AG04449 (cell line): ENCODE data around the gene PDGFD.

Experiments used
- CTCF ChIA-PET: fragments of 350-600 bp; formaldehyde crosslinking; extraction: SDS; loops from one replicate; lab custom pipeline; 2021; ENCODE audit warnings: antibody characterized with exemption; lab: Yijun Ruan, JAX
- POLR2A ChIA-PET: fragments of 400-600, 350-600 bp; formaldehyde crosslinking; extraction: SDS; loops from one replicate; lab custom pipeline; 2020; ENCODE audit warnings: antibody characterized with exemption, inconsistent platforms; lab: Yijun Ruan, JAX
- DNase-seq: peaks from one replicate; pipeline ENCODE4 v3.0.0-alpha.2; 2010; ENCODE audit warnings: low read depth, low spot score
- H3K4me3 ChIP-seq: 2 replicates; pipeline ENCODE4 v1.5.1; 2011; ENCODE audit warnings: low read depth, mild to moderate bottlenecking, control low read depth, low read length
- TF ChIP-seq, protein P1 (sequence below): IDR thresholded peaks from one replicate; pipeline ENCODE4 v1.5.1; 2011; ENCODE audit warnings: mild to moderate bottlenecking, moderate library complexity, low read length, control low read depth, inconsistent platforms; ENCODE audit not compliant: insufficient read depth; ENCODE audit errors: missing control alignments

The PDGFD gene

DNA sequence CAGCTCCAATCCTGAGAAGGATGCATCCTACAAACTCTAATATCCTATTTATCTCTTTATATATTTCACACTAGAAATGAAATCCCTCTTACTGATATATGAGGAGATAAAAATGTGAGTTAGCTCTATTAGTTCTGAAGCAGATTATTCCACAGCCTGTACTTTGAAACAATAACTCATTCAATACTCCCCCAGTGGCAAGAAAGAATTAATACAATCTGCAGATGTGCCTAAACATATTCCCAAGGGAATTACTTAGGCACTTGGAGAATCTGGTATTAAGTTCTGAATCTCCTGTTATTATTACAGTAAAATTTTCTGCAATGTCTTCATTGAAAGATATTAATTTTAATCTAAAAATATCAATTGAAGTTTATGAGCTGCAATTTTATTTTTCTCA lies 68.2 kb downstream of the PDGFD start:
- ChIA-PET POLR2A (no interaction called here), CTCF (interaction anchor here (1.0 kb wide), 2 partner anchors 48 to 415 kb away, joined by 3 read pairs; no protein-coding TSS in a partner anchor)
- TF ChIP-seq, protein P1, sequence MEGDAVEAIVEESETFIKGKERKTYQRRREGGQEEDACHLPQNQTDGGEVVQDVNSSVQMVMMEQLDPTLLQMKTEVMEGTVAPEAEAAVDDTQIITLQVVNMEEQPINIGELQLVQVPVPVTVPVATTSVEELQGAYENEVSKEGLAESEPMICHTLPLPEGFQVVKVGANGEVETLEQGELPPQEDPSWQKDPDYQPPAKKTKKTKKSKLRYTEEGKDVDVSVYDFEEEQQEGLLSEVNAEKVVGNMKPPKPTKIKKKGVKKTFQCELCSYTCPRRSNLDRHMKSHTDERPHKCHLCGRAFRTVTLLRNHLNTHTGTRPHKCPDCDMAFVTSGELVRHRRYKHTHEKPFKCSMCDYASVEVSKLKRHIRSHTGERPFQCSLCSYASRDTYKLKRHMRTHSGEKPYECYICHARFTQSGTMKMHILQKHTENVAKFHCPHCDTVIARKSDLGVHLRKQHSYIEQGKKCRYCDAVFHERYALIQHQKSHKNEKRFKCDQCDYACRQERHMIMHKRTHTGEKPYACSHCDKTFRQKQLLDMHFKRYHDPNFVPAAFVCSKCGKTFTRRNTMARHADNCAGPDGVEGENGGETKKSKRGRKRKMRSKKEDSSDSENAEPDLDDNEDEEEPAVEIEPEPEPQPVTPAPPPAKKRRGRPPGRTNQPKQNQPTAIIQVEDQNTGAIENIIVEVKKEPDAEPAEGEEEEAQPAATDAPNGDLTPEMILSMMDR = no peak
- no peak for DNase-seq
- no peak overlapping the region for H3K4me3 ChIP-seq

DNA sequence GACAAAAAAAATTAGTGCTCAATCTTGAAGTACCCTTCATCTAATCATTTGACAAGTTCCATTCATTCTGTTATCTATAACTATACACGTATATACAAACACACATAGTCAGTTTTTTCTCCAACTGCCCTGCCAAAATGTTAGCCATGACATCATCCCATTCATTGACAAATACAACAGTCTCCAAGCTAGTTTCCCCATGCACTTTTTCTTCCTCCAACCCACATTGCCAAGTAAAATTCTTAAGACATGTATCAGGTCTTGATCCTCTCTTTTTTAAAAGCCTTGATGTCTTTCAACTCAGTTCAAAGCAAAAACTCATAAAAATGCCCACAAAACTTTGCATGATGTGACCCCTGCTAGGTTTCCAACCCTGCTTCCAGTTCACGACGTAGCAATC lies 69.4 kb downstream of the PDGFD start:
- DNase-seq = no peak
- POLR2A ChIA-PET = no interaction called here
- TF ChIP-seq, protein P1 = no peak
- H3K4me3 ChIP-seq = no peak overlapping the region
- CTCF ChIA-PET = interaction anchor here (1.0 kb wide), 1 partner anchor 47 kb away, joined by 3 read pairs; no protein-coding TSS in a partner anchor

DNA sequence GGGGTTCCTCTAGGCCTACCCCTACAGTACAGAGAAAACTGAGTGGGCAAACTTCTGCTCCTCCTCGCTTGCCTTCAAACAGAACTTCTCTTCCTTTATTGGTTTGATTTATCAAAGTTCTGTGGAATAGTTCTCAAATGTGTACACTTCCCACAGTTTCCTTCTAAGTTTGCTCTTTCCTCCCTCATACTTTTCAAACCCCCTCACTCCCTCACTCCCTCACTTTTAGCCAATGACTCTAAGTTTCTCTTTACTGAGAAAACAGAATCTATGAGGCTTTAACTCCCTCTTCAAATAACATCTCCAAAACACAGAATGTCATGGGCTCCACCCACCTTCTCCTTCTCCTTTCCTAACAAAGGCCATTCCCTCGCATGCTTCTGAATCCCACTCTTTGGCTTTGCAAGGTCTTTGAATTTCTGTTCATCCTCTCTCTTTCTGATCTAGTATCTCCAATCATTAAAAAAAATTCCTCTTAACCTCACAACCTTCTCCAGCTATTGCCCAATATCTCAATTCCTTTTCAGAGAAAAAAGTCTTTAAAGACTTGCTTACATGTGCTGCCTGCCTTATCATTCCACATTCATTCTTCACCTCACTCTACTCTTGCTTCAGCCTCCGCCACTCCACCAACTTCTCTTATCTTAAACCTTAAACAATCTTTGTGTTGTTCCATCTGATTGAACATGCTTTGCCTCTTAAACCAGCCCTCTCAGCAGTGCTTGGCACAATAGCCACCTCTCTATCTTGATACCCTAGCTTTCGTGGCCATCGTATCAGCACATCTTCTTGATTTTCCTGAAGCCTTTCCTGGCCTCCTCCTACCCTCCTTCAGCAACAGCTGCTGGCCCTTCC lies 70.3 kb downstream of the PDGFD start:
- TF ChIP-seq, protein P1 = no peak
- no peak for DNase-seq
- ChIA-PET POLR2A (no interaction called here), CTCF (no interaction called here)
- no peak overlapping the region for H3K4me3 ChIP-seq

DNA sequence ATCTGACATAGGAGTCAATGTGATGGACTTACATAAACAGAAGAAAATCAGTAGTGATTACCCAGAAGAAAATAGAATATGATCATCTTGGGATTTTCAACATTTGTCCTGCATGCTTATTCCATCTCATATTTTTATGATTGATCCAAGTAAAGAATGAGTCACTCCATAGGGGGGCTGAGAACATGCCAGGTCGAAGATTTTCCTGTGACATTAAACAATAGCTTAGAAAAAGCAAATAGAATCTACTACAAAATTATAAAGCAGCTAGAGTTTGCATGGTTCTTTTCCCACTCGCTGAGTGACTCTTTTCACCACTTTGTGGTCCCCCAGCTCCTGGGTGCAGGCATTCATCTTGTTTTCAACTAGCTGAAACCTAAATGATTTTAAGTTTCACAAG lies 71.2 kb downstream of the PDGFD start:
- CTCF ChIA-PET = interaction anchor here (1.3 kb wide), 1 partner anchor 12 kb away, joined by 3 read pairs; no protein-coding TSS in a partner anchor
- no peak overlapping the region for H3K4me3 ChIP-seq
- POLR2A ChIA-PET = no interaction called here
- TF ChIP-seq, protein P1 = no peak
- no peak for DNase-seq

DNA sequence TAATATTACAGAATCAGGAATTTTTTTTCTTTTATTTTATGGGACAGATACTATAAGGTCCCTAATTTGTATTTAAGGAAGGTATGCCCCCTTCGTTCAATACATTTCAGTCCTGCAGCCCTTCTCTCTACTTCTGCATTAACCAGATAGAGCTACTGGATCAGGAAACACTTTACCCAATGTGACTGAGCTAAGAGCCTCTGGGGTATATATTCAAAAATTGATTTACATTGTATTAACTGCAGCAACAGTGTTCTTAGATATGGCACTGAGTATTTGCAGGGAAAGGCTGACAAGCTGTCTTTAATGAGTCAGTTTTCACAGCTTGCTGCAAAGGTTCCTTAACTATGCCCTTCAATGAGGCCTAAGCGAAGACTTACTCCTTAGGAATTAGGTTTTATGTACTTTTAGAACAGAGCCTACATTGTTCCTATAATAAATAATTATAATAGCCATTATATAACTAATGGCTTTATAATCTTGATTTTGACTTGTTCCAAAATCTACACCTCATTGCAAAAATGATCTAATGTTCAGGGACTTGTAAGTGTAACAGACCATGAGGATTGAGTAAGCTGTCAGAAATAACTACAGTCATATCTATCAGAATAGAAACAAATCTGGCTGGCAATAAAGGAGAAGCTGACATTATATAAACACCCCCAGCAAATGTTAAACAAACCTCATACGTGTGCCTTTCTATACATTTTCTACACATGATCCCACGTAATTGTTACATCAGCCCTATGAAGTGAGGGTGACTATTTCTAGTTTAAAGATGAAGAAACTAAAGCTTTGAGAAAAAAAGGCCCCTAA lies 72.5 kb downstream of the PDGFD start:
- DNase-seq = no peak
- TF ChIP-seq, protein P1 = no peak
- ChIA-PET POLR2A (no interaction called here), CTCF (interaction anchor here (1.3 kb wide), 1 partner anchor 10 kb away, joined by 3 read pairs; no protein-coding TSS in a partner anchor)
- no peak overlapping the region for H3K4me3 ChIP-seq

DNA sequence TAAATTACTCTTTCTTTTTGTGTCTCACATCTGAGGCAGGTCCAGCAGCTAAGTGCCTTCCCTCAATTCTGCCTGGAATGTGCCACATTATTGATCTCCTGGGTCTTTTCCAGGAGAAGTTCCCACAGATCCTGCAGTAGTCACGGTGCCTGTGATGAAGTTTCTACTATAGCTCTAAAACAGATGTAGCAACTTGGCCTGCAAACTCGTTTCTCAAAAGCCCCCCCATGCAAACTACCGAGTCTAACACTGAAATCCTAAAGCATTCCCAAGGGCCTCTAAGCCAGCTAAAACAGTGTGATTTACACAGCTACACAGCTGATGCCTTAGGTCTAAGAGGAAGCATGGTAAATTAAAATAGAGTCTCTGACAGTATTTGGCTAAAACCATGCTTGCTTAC lies 73.2 kb downstream of the PDGFD start:
- ChIA-PET CTCF (no interaction called here), POLR2A (no interaction called here)
- DNase-seq = no peak
- TF ChIP-seq, protein P1 = no peak
- H3K4me3 ChIP-seq = no peak overlapping the region
